ENCODE data around the gene CPNE7.

Gene CPNE7

DNA sequence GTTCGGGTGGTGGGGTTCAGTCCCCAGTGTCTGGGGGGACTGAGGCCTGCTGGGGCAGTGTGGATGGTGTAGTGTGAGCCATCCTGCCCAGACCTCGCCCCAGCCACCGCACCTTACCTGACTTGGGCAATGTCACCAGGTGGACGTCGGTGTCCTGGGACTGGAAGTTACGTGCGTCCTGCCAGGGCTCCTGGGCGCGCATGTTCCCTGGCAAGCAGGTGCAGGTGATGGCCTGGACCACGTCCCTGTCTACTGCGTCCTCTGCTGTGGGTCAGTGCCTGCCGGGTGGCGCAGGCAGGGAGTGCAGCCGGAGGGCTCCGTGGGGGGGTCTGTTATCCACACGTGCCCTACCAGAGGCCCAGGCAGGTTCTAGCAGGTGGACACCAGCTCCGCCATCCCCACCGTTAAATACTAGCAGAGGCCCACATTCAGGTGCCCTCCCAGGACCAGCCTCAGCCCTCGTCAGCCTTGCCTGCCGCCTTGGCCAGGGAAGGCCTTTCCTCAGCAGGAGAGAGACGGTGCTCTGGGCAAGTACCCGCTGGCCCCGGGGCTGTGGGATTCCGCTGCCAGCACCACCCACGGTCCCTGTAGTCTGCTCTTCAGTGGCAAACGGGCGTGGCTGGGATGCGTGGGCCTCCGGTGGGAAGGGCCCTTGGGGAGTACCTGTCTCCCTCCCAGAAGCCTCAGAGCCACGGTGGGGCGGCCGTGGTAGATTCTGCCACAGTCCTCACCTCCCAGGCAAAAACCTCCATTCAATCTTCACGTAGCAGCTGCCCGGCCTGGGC is 29.8 kb downstream of the CPNE7 start:
- no peak for DNase-seq

GRCh38 chr16:89606006-89606405 is 30.4 kb downstream of the CPNE7 start:
- no peak for DNase-seq

DNA sequence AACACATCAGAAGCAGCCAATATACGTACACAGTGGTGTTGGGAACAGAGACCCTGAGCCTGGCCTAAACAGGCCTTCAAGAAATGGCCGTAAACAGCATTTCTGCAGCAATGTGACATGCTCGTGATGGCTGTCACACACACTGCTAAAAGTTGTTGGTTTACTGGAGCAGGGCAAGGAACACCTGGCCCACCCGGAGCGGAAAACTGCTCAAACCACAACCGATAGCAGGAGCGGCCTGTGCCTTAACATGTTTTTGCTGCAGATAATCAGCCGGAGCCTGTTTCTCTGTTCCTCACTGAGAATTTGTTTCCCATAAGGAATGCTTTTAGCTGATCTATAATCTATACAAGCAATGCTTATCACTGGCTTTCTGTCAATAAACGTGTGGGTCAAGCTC is 31.9 kb downstream of the CPNE7 start:
- no peak for DNase-seq

- DNase-seq: no peak
These were observed 32.6 kb downstream of the CPNE7 start for GRCh38 chr16:89607937-89608740.

GRCh38 chr16:89610108-89610453 is 34.5 kb downstream of the CPNE7 start:
- no peak for DNase-seq

GRCh38 chr16:89612415-89613166 is 37.0 kb downstream of the CPNE7 start:
- DNase-seq: no peak

GRCh38 chr16:89613231-89613953 is 37.8 kb downstream of the CPNE7 start, which contains the start of gene DPEP1:
DPEP1 (plus strand) TSS chr16:89613642; CDS start chr16:89630411, 16,769 bp downstream.
- DNase-seq: no peak

- no peak for DNase-seq
These were observed 38.4 kb downstream of the CPNE7 start for GRCh38 chr16:89613954-89614459.

GRCh38 chr16:89615176-89615575 is 39.6 kb downstream of the CPNE7 start:
- DNase-seq: no peak

DNA sequence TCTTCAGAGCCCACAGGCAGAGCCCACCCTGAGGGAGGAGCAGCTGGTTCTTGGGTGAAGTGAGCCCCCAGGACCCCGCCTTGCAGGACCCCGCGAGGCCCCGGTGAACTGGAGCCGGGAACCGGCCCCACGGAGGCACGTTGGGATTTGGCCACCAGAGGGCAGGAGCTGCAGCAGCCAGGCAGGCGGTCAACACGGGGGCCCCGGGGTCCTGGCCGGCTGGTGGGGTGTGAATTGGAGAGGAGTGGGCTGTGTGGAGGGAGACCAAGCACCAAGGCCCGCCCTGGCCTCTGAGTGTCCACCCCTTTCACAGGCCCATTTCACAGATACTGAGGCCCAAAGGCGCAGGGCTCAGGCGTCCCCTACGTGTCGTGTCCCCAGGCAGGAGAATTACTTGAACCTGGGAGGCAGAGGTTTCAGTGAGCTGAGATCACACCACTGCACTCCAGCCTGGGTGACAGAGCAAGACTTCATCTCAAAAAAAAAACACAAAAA is 40.1 kb downstream of the CPNE7 start:
- no peak for DNase-seq

- DNase-seq: no peak
These were observed 41.1 kb downstream of the CPNE7 start for GRCh38 chr16:89616623-89617022.

DNA sequence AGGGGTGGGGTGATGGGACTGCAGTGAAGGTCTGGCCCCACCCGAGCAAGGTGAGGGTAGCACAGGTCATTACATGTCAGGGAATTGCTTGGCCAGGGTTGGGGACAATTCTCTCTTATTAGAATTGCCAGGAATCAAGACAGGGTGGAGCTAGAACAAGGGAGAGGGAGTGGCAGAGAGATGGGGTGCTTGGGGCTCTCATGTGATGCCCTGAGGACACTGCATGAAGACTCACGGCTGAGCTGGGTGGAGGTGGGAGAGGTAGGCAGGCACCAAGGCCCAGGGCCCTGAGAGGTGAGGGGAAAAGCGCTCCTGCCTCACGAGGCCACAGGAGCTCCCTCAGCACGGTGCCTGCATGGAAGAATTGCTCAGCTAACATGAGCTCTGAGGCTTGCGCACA is 41.5 kb downstream of the CPNE7 start:
- no peak for DNase-seq

GRCh38 chr16:89618109-89618998 is 42.8 kb downstream of the CPNE7 start:
- DNase-seq: no peak

GRCh38 chr16:89619840-89620239 is 44.3 kb downstream of the CPNE7 start:
- DNase-seq: no peak

GRCh38 chr16:89620406-89620841 is 44.9 kb downstream of the CPNE7 start:
- no peak for DNase-seq

DNA sequence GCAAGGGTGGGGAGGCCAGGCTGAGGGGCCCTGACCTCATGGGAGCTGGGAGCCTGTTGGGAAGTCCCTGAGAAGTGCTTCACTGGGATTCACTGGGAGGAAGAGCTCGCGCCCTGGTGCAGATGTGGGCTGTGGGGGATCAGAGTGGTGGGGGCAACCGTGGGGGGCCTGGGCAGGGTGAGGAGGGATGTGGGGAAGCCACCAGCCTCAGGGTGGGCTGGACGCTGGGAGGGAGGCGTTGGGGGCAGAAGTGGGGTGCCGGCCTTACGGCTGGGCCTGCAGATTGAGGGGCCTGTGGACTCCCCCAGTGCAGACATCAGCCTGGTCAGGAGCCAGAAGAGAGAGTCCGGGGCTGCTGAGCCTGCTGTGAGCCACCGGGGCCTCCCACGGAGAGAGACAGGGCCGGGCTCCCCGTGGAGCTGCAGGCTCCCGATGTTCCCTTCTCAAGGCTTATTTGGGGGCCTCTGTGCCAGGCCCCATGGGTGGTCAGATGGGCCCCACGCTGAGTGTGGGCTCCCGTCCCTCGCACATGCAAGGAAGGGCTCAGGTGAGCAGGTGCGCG is 45.7 kb downstream of the CPNE7 start:
- DNase-seq: no peak

- DNase-seq: no peak
These were observed 46.3 kb downstream of the CPNE7 start for GRCh38 chr16:89621698-89622409.

DNA sequence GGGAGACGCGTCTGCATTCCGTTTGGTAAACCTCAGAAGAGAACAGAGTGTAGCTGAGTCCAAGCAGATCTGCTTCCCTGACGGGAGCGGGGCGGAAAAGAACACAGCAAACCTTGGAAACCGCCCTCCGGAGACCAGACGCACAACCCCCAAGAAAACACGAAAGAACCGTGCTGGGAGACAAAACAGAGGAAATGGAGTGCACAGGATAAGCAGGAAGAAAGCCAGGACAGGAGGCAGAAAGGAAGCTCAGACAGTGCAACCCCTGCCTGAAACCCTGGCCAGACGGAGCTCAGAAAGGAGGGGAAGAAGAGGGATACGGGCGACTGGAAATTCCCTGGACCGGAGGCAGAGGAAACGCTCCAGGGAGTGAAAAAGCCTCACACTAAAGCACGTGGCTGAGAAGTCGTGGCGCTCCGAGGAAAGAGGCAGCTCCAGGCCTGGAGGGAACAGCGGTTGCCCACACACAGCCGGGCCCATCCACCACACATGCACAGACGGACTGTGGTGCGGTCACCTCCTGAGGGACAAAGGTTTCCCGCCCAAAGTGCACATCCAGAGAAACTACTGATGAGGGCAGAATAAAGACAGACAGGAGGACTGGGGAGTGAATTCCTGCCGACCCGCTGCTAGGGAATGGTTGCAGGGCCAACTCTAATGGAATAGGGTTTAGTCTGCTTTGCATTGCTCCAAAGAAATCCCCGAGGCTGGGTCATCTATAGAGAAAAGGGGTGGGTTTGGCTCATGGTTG is 48.1 kb downstream of the CPNE7 start:
- no peak for DNase-seq

Data from activated CD4-positive, alpha-beta T cell treated with anti-CD3 and anti-CD28 coated beads, Interleukin-2, amount 50 U/mL, for 4 hours (primary cell).